Caki2 (cell line): ENCODE data around the gene FGF1. TPM values are rescaled to one million over a fixed set of nuclear protein-coding genes. Genes with fewer than 3 reads are reported as not detected.

Experiments
- DNase-seq: peaks from one replicate; pipeline ENCODE4 v3.0.0-alpha.2; 2015; ENCODE audit warnings: low read depth
- in situ Hi-C: cut with HindIII; loops from 2 replicates; pipeline ENCODE4 v1.10.0; 2016; ENCODE audit warnings: low sequenced_read_pairs, low pct_unique_long_range_greater_than_20kb, mixed read lengths
- total RNA-seq: library from RNA; depleted of rRNA; stranded (reverse); fragments of >200 nt; shearing (Covaris generic); gene quantifications from 2 replicates; pipeline ENCODE4 v1.2.3, GENCODE V29; 2014; ENCODE audit warnings: low replicate concordance

FGF1 gene
- total RNA-seq, 1 experiment from 2014 or later: not detected

- in situ Hi-C loops: loop anchor here (10.0 kb wide), 1 partner anchor 84 kb away; no protein-coding TSS in a partner anchor
- no peak for DNase-seq
Observed at GRCh38 chr5:142698447-142699183, 12.7 kb upstream of the FGF1 start.

GRCh38 chr5:142697356-142698255 is 11.7 kb upstream of the FGF1 start:
- no peak for DNase-seq

GRCh38 chr5:142696379-142696778 is 10.5 kb upstream of the FGF1 start:
- in situ Hi-C loops: loop anchor here (10.0 kb wide), 1 partner anchor 82 kb away; no protein-coding TSS in a partner anchor
- DNase-seq: no peak

More at GRCh38 chr5:142697356-142698255, 11.7 kb upstream of the FGF1 start:
- in situ Hi-C loops: loop anchor here (10.0 kb wide), 1 partner anchor 83 kb away; no protein-coding TSS in a partner anchor

GRCh38 chr5:142694092-142694856 is 8.4 kb upstream of the FGF1 start:
- in situ Hi-C loops: loop anchor here (10.0 kb wide), 1 partner anchor 79 kb away; no protein-coding TSS in a partner anchor
- DNase-seq: no peak

GRCh38 chr5:142692321-142692894 is 6.5 kb upstream of the FGF1 start:
- in situ Hi-C loops: loop anchor here (10.0 kb wide), 1 partner anchor 78 kb away; no protein-coding TSS in a partner anchor
- no peak for DNase-seq

- DNase-seq: no peak
- in situ Hi-C loops: loop anchor here (10.0 kb wide), 1 partner anchor 76 kb away; no protein-coding TSS in a partner anchor
Observed at GRCh38 chr5:142690667-142691066, 4.8 kb upstream of the FGF1 start.

GRCh38 chr5:142689081-142689480 is 3.2 kb upstream of the FGF1 start:
- in situ Hi-C loops: no loop called here

GRCh38 chr5:142688281-142688989 is 2.5 kb upstream of the FGF1 start:
- in situ Hi-C loops: no loop called here
- DNase-seq: no peak

More at GRCh38 chr5:142689081-142689480, 3.2 kb upstream of the FGF1 start:
- no peak for DNase-seq

GRCh38 chr5:142686968-142687367 is 1.1 kb upstream of the FGF1 start:
- no peak for DNase-seq
- in situ Hi-C loops: no loop called here

GRCh38 chr5:142686210-142686734 is 382 bp upstream of the FGF1 start:
- in situ Hi-C loops: no loop called here
- DNase-seq: no peak

- in situ Hi-C loops: no loop called here
- DNase-seq: no peak
Observed at GRCh38 chr5:142684508-142685041, 1.3 kb downstream of the FGF1 start.

GRCh38 chr5:142683881-142684505 is 1.9 kb downstream of the FGF1 start:
- DNase-seq: no peak
- in situ Hi-C loops: no loop called here

GRCh38 chr5:142683116-142683515 is 2.8 kb downstream of the FGF1 start:
- in situ Hi-C loops: no loop called here
- no peak for DNase-seq

GRCh38 chr5:142680605-142681259 is 5.2 kb downstream of the FGF1 start:
- in situ Hi-C loops: no loop called here
- DNase-seq: peak; percentile 33

- in situ Hi-C loops: no loop called here
- DNase-seq: no peak
Observed at GRCh38 chr5:142679744-142680143, 6.1 kb downstream of the FGF1 start.

GRCh38 chr5:142678529-142678928 is 7.4 kb downstream of the FGF1 start:
- in situ Hi-C loops: no loop called here

More at GRCh38 chr5:142678529-142678928, 7.4 kb downstream of the FGF1 start:
- no peak for DNase-seq
